WTC11 (cell line): ENCODE measurements around the gene DNAH8.

ENCODE experiments used
- CREB1 ChIP-seq: sonication (generic); formaldehyde crosslinking; IDR thresholded peaks from 2 replicates; pipeline ENCODE4 v1.8.0; 2023; ENCODE audit warnings: mild to moderate bottlenecking, missing genetic modification reagents
- NFE2L1 ChIP-seq: sonication (generic); formaldehyde crosslinking; IDR thresholded peaks from 2 replicates; pipeline ENCODE4 v1.8.1; 2023; ENCODE audit warnings: missing genetic modification reagents
- NFYB ChIP-seq: sonication (generic); formaldehyde crosslinking; conservative IDR thresholded peaks from 2 replicates; pipeline ENCODE4 v1.8.0; 2022; ENCODE audit warnings: low read depth, missing genetic modification reagents
- NR2C2 ChIP-seq: sonication (generic); formaldehyde crosslinking; IDR thresholded peaks from 2 replicates; pipeline ENCODE4 v1.8.0; 2022; ENCODE audit warnings: mild to moderate bottlenecking, missing genetic modification reagents
- RELA ChIP-seq: sonication (generic); formaldehyde crosslinking; IDR thresholded peaks from 2 replicates; pipeline ENCODE4 v1.8.1; 2022; ENCODE audit warnings: missing genetic modification reagents, mild to moderate bottlenecking, borderline replicate concordance
- SP1 ChIP-seq: sonication (generic); formaldehyde crosslinking; conservative IDR thresholded peaks from 2 replicates; pipeline ENCODE4 v1.8.1; 2022; ENCODE audit warnings: missing genetic modification reagents
- ZNF263 ChIP-seq: sonication (generic); formaldehyde crosslinking; IDR thresholded peaks from 2 replicates; pipeline ENCODE4 v1.8.1; 2022; ENCODE audit warnings: low read depth, mild to moderate bottlenecking, moderate library complexity, missing genetic modification reagents
- TF ChIP-seq, protein P1 (sequence below): fragments of 200-600 bp; IDR thresholded peaks from 2 replicates; pipeline ENCODE4 v1.8.0; 2022; ENCODE audit warnings: antibody characterized with exemption

DNA sequence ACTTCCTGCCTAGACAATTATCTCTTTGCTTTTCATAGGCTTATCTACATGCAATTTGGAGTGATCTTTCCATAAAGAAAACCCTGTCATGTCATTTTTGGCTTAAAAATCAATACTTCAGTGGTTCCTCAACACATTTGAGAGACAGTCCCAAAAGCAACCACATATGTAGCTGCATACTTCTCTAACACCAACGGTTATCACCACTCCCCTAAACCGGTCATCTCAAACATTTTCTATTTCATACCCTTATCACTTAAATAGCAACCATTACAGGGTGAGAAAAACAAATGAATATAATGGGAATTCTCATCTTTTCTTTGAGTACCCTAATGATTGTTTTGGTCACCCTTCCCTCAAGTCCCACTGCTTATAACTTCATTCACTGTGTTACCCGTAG is 17.3 kb upstream of the DNAH8 start:
- TF ChIP-seq SP1 (CRISPR knock-in tag) (no peak), NR2C2 (CRISPR knock-in tag) (no peak), CREB1 (no peak), NFYB (CRISPR knock-in tag) (no peak), NFE2L1 (CRISPR knock-in tag) (no peak), ZNF263 (CRISPR knock-in tag) (no peak), RELA (CRISPR knock-in tag) (no peak)
- TF ChIP-seq, protein P1, sequence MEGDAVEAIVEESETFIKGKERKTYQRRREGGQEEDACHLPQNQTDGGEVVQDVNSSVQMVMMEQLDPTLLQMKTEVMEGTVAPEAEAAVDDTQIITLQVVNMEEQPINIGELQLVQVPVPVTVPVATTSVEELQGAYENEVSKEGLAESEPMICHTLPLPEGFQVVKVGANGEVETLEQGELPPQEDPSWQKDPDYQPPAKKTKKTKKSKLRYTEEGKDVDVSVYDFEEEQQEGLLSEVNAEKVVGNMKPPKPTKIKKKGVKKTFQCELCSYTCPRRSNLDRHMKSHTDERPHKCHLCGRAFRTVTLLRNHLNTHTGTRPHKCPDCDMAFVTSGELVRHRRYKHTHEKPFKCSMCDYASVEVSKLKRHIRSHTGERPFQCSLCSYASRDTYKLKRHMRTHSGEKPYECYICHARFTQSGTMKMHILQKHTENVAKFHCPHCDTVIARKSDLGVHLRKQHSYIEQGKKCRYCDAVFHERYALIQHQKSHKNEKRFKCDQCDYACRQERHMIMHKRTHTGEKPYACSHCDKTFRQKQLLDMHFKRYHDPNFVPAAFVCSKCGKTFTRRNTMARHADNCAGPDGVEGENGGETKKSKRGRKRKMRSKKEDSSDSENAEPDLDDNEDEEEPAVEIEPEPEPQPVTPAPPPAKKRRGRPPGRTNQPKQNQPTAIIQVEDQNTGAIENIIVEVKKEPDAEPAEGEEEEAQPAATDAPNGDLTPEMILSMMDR, result no peak
